T-helper 2 cell treated with Interferon-gamma antibody and Interleukin-4, amounts not matched to agents 5 μg/mL and 100 μg/mL, for 36 hours (primary cell): Measurements from ENCODE around the gene PPP2R2C.

ENCODE experiments used
- DNase-seq: peaks from one replicate; pipeline ENCODE4 v3.0.0; 2021; ENCODE audit warnings: low spot score
- H3K27ac Mint-ChIP-seq: one replicate; pipeline ENCODE4 v1.8.0; 2021; ENCODE audit warnings: mild to moderate bottlenecking, mixed read lengths
- H3K27me3 Mint-ChIP-seq: one replicate; pipeline ENCODE4 v1.8.0; 2021; ENCODE audit warnings: low read depth, mixed read lengths
- H3K36me3 Mint-ChIP-seq: one replicate; pipeline ENCODE4 v1.8.0; 2021; ENCODE audit warnings: low read depth, mixed read lengths
- H3K4me1 Mint-ChIP-seq: one replicate; pipeline ENCODE4 v1.8.0; 2021; ENCODE audit warnings: low read depth, mixed read lengths
- H3K4me3 Mint-ChIP-seq: one replicate; pipeline ENCODE4 v1.8.0; 2022; ENCODE audit warnings: mild to moderate bottlenecking, moderate library complexity, mixed read lengths
- H3K9me3 Mint-ChIP-seq: one replicate; pipeline ENCODE4 v1.8.0; 2021; ENCODE audit warnings: mixed read lengths

Gene PPP2R2C

GRCh38 chr4:6293097-6293445, 179.3 kb downstream of the PPP2R2C start:
- H3K4me3 Mint-ChIP-seq, result no peak overlapping the region
- no peak for DNase-seq
- no peak overlapping the region for H3K27ac Mint-ChIP-seq
- H3K9me3 Mint-ChIP-seq, result no peaks in the 10 kb centered on the region
- H3K36me3 Mint-ChIP-seq, result no peaks in the 10 kb centered on the region
- no peaks in the 10 kb centered on the region for H3K27me3 Mint-ChIP-seq
- H3K4me1 Mint-ChIP-seq, result no peaks in the 10 kb centered on the region

DNA sequence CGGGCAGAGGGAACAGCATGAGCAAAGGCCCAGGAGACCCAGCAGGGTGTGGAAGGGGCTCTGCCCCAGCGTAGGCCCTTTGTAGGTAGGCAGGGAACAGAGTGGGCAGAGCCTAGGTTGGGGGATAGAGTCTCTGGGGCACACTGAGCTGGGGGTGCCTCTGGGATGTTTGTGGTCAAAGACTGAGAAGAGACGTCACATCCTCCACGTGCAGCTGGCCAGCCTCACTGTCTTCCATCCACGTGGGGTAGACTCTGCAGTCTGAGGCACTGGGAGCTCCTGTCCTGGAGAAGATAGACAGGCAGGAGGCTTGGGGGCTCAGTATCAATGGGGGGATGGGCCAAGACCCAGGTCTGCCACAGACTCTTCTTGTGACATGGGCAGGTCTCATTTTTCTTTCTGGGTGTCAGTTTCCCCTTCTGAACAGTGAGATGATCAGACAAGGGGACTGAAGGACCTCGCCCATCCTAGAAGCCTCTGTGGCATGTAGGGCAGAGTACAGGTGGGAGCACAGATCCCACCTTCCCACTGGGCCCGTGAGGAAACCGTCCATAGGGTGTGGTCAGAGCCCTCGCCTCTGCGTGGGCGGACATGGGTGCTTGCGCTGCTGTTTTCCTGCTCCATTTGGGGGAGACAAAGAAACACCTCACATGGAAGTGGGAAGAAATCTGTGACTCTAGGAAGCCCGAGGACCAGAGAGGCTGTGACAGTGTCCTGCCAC, 179.9 kb downstream of the PPP2R2C start:
- Mint-ChIP-seq H3K36me3 (no peaks in the 10 kb centered on the region), H3K27ac (no peak overlapping the region), H3K27me3 (no peaks in the 10 kb centered on the region), H3K4me3 (no peak overlapping the region), H3K4me1 (no peaks in the 10 kb centered on the region), H3K9me3 (no peaks in the 10 kb centered on the region)
- no peak for DNase-seq

DNA sequence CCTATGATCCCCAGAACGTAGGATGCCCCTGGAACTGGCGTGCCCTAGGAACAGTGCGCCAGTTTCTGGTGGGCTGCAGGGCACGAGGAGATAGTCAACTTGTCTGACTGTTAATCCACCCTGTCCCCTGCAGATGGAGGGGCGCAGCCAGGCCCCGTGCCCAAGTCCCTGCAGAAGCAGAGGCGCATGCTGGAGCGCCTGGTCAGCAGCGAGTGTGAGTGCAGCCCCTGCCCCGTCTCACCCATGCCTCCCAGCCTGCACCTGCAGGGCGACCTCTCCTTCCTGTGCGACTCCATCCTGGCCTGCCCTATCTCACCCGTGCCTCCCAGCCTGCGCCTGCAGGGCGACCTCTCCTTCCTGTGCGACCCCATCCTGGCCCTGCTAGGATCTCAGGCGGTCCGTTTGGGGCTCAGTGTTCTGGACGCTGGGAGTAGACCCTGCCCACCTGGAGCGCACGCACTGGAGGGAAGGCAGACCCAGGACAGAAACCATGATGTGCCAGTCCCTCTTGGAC, 180.6 kb downstream of the PPP2R2C start:
- Mint-ChIP-seq H3K27me3 (no peaks in the 10 kb centered on the region), H3K4me1 (no peaks in the 10 kb centered on the region), H3K9me3 (no peaks in the 10 kb centered on the region), H3K4me3 (no peak overlapping the region), H3K36me3 (no peaks in the 10 kb centered on the region), H3K27ac (no peak overlapping the region)
- no peak for DNase-seq

- H3K4me3 Mint-ChIP-seq, result no peak overlapping the region
- no peaks in the 10 kb centered on the region for H3K9me3 Mint-ChIP-seq
- H3K27ac Mint-ChIP-seq, result no peak overlapping the region
- no peaks in the 10 kb centered on the region for H3K27me3 Mint-ChIP-seq
- DNase-seq, result no peak
- no peaks in the 10 kb centered on the region for H3K4me1 Mint-ChIP-seq
- no peaks in the 10 kb centered on the region for H3K36me3 Mint-ChIP-seq
These were observed 181.5 kb downstream of the PPP2R2C start for GRCh38 chr4:6290769-6291547.

- Mint-ChIP-seq H3K4me1 (no peaks in the 10 kb centered on the region), H3K27me3 (no peaks in the 10 kb centered on the region), H3K9me3 (no peaks in the 10 kb centered on the region), H3K27ac (no peak overlapping the region), H3K36me3 (no peaks in the 10 kb centered on the region), H3K4me3 (no peak overlapping the region)
- no peak for DNase-seq
These were observed 182.2 kb downstream of the PPP2R2C start for GRCh38 chr4:6290256-6290655.

- no peak overlapping the region for H3K4me3 Mint-ChIP-seq
These were observed 183.5 kb downstream of the PPP2R2C start for GRCh38 chr4:6288871-6289270.

GRCh38 chr4:6288342-6288741, 184.1 kb downstream of the PPP2R2C start:
- no peaks in the 10 kb centered on the region for H3K9me3 Mint-ChIP-seq
- no peak overlapping the region for H3K27ac Mint-ChIP-seq
- no peak overlapping the region for H3K4me3 Mint-ChIP-seq
- no peak for DNase-seq
- H3K36me3 Mint-ChIP-seq, result no peaks in the 10 kb centered on the region
- H3K27me3 Mint-ChIP-seq, result no peaks in the 10 kb centered on the region
- H3K4me1 Mint-ChIP-seq, result no peaks in the 10 kb centered on the region

More at GRCh38 chr4:6288871-6289270, 183.5 kb downstream of the PPP2R2C start:
- DNase-seq, result no peak
- H3K4me1 Mint-ChIP-seq, result no peaks in the 10 kb centered on the region
- H3K27me3 Mint-ChIP-seq, result no peaks in the 10 kb centered on the region
- no peak overlapping the region for H3K27ac Mint-ChIP-seq
- no peaks in the 10 kb centered on the region for H3K9me3 Mint-ChIP-seq
- H3K36me3 Mint-ChIP-seq, result no peaks in the 10 kb centered on the region

DNA sequence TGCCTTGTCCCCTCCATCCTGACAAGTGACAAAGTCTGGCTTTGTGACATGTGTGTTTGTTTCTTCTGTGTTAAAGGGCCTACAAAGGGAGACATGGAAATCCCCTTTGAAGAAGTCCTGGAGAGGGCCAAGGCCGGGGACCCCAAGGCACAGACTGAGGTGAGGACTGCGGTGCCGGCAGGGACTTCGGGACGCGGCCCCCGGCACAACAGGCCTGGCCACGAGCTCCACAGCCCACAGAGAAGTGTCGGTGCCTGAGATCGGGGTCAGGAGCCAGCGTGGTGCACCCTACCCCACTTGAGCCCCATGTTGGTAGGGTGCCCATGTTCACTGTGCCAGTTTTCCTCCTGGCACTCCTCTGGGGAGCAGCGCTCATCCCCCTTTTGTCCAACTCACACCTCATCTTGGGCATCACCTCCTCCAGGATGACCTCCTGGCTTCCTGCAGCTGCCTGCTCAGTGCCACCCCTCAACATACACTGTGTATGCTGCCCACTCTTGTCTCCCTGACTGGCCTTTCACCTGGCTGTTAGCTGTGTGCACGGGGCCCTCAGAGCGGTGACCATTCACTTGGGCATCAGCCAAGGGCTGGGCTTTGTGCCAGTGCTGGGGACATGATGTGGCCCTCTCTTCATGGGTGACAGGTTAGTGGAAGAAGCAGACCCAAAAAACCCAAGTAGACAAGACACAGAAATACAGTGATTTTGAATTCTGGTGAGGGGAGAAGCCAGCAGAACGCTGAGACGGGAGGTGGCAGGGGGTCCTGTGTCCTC, 185.2 kb downstream of the PPP2R2C start:
- no peaks in the 10 kb centered on the region for H3K4me1 Mint-ChIP-seq
- no peaks in the 10 kb centered on the region for H3K9me3 Mint-ChIP-seq
- no peak overlapping the region for H3K4me3 Mint-ChIP-seq
- no peaks in the 10 kb centered on the region for H3K36me3 Mint-ChIP-seq
- no peak overlapping the region for H3K27ac Mint-ChIP-seq
- H3K27me3 Mint-ChIP-seq, result no peaks in the 10 kb centered on the region
- no peak for DNase-seq

DNA sequence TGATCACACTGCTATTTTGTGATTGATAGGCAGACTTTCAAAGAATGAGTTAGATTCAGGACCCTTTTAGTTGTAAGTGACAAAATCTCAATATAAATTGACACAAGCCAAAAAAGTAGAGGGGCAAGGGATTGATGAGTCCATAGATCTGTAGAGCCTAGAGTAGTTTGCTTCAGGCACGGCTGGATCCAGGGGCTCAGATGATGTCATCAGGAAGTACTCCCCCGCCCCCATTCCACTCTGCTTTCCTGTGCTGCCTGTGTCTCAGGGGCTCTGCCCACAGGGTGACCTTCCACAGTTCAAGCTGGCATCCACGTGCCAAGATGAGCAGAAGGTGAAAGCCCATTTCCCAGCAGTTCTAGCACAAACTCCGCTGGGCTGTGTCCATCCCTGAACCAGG, 189.1 kb downstream of the PPP2R2C start:
- H3K27ac Mint-ChIP-seq, result no peak overlapping the region
- peaks cover 2% of the 10 kb centered on the region for H3K27me3 Mint-ChIP-seq
- no peaks in the 10 kb centered on the region for H3K36me3 Mint-ChIP-seq
- DNase-seq, result no peak
- peaks cover 6% of the 10 kb centered on the region for H3K4me1 Mint-ChIP-seq
- no peaks in the 10 kb centered on the region for H3K9me3 Mint-ChIP-seq
- no peak overlapping the region for H3K4me3 Mint-ChIP-seq

- DNase-seq, result no peak
These were observed 190.1 kb downstream of the PPP2R2C start for GRCh38 chr4:6282314-6282771.

DNA sequence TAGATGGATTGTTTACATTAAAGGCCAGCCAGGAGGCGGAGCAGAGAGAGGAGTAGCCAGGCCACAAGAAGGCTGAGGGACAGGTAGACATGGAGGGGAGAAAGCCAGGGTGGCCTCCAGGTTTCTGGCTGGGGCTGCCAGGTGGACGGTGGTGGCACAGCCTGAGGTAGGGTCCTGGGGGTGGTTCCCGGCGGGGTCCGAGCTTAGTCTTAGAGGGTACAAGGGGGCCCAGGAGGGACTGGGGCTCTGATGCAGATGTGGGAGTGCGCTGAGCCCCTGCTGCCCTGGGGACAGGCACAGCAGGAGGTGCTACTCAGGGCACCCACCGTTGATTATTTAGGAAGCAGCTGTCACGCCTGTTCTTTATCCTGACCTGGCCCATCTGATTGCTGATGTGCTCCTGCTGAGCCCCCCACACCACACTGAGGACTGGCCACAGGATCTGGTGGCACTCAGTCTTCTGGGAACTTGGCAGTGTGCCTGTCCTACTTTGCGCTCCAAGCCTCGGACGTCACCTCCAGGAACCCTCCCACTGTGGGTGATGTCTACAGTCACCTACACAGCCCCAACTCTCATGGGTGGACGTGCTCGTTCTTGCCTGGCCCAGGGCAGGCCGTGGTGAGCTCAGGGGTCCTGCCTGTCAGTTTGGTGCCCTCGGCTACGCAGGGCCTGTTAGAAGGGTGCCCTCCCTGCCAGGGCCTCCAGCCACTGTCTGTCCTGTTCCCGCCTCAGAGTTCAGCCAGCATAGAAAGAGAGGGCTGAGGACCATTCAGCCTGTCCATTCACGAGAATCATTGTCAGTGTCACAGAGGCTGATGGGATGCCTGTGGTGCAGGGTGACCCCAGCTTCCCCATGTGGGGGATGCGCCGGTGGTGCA, 190.7 kb downstream of the PPP2R2C start:
- no peak for DNase-seq
- peaks cover 3% of the 10 kb centered on the region for H3K27me3 Mint-ChIP-seq
- H3K4me1 Mint-ChIP-seq, result peaks cover 6% of the 10 kb centered on the region
- no peaks in the 10 kb centered on the region for H3K9me3 Mint-ChIP-seq
- H3K27ac Mint-ChIP-seq, result no peak overlapping the region
- no peak overlapping the region for H3K4me3 Mint-ChIP-seq
- no peaks in the 10 kb centered on the region for H3K36me3 Mint-ChIP-seq

More at GRCh38 chr4:6282314-6282771, 190.1 kb downstream of the PPP2R2C start:
- Mint-ChIP-seq H3K4me1 (peaks cover 6% of the 10 kb centered on the region), H3K4me3 (no peak overlapping the region), H3K36me3 (no peaks in the 10 kb centered on the region), H3K9me3 (no peaks in the 10 kb centered on the region), H3K27ac (no peak overlapping the region), H3K27me3 (peaks cover 2% of the 10 kb centered on the region)

DNA sequence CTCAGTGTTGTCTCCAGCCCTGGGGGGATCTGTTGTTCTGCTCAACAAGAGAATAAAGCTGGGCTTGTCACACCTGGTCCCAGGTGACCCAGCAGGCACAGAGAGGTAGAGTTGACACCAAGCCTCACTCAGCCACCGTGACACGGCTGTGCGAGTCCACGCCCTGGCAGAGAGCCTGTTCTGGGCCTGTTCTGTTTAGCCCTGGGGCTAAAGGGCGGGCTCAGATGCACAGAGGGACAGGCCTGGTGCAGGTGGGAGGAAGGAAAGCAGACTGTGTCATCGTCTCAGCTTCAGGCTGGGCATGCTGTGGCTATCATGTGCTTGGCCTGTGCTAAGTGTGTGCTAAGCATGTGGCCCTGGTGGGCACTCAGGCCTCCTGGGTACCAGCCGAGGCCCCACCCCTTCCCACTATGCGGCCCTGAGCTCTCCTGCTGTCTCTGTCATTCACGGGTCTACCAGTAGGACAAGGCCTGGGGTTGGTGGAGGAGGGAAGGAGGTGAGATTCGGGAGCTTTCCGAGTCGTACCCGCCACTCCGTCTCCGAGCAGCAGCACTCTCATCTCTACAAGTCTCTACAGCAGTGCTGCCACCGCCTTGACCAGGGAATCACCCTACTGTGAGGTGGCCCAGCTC, 191.9 kb downstream of the PPP2R2C start:
- Mint-ChIP-seq H3K9me3 (no peaks in the 10 kb centered on the region), H3K4me1 (peaks cover 6% of the 10 kb centered on the region), H3K27ac (no peak overlapping the region), H3K36me3 (no peaks in the 10 kb centered on the region), H3K27me3 (peaks cover 8% of the 10 kb centered on the region), H3K4me3 (no peak overlapping the region)
- DNase-seq, result no peak
